ENCODE results near the gene XAB2. TPM values are rescaled to one million over a fixed set of nuclear protein-coding genes. Genes with fewer than 3 reads are reported as not detected.

Gene XAB2
- total and polyA plus RNA-seq, 2 experiments from 2014 or later, result 12.2 to 33.0 TPM

DNA sequence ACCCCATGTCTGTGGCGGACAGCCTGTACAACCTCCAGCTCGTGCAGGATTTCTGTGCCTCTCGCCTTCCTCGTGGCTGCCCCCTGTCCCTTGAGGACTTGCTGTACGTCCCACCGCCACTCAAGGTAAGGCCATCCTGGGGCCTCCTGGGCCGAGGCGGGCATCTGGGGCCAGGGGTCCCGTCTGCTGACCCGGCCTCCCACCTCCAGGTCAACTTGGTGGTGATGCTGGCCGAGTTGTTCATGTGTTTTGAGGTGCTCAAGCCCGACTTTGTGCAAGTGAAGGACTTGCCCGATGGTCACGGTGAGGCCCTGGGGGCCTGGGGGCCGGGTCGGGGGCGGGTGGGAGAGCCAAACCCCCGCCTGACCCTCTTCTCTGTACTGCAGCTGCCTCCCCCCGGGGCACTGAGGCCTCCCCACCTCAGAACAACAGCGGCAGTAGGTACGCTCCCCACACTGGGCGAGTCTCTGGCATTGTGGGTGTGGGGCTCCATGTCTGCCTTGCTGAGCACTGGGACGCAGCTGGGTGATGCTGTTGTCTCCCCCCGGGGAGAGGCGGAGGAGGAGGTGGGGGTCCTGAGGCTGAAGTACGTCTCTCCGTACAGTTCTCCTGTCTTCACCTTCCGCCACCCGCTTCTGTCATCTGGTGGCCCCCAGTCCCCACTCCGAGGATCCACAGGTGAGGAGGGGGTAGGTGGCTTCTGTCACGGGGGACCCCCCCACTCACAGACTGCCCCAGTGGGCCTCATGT, 18.7 kb downstream of the XAB2 start:
- Histone ChIP-seq H4K20me1 (ENCODE audit: insufficient read depth) (no peaks in the 10 kb centered on the region), H3K79me2 (ENCODE audit: insufficient read depth) (no peaks in the 10 kb centered on the region), H3F3A (ENCODE audit: insufficient read depth) (no peaks in the 10 kb centered on the region), H3K4me3 (no peak overlapping the region), H2AFZ (no peak overlapping the region), H3K9ac (no peak overlapping the region), H3K4me2 (ENCODE audit: unreplicated experiment) (no peak overlapping the region), H3K9me3 (ENCODE audit: low read depth) (no peaks in the 10 kb centered on the region), H3K9me2 (ENCODE audit: insufficient read depth) (no peaks in the 10 kb centered on the region), H3K27ac (no peak overlapping the region), H3K4me1 (ENCODE audit: insufficient read depth) (no peaks in the 10 kb centered on the region), H3K36me3 (ENCODE audit: low read depth) (no peaks in the 10 kb centered on the region), H3K27me3 (replicated peaks; ENCODE audit: insufficient read depth) (no peaks in the 10 kb centered on the region)
- WGBS, 2 experiments (ENCODE audit: low coverage in 1 of 2, low lambda C conversion rate in 2 of 2, missing lambda C conversion rate in 2 of 2), result 53 to 66% methylated on average over 25 to 30 of the region's 31 CpGs
- DNase-seq, result no peak
- in situ Hi-C loops (cut with MboI), result no loop called here
- TF ChIP-seq EZH2 (IDR thresholded peaks at IDR 0.05; ENCODE audit: insufficient read depth, poor library complexity, severe bottlenecking), result no peak
- TF ChIP-seq EZH2phosphoT487 (IDR thresholded peaks at IDR 0.05; ENCODE audit: insufficient read depth, low read depth), result no peak

DNA sequence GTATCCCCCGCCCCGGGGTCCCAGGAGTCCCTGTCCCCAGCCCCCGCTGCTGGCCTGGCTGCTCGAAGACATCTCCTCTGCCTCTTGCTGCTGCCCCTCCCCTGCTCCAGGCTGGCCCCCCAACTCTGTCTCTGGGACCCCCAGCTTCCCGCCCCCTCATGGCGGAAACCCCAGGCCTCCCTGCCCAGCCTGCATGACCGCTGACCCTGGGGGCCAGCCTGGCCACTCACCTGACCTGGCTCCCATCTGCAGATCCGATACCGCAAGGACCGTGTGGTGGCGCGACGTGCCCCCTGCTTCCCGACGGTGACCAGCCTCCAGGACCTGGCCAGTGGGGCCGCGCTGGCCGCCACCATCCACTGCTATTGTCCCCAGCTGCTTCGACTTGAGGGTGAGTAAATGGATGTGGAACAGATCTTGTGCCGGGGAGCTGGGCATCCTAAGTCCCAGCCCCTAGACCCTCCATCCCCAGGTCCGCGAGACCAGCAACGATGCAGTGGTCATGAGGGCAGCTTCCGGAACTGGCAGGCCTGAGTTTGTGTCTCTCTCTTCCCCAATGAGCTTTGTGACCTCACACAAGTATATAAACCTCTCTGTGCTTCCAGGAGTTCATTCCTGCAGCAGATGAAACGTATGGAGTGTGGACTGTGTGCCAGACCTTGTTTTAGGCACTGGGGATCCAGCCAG, 21.3 kb downstream of the XAB2 start:
- Histone ChIP-seq H4K20me1 (ENCODE audit: insufficient read depth) (no peaks in the 10 kb centered on the region), H3K4me2 (ENCODE audit: unreplicated experiment) (no peak overlapping the region), H3K4me1 (ENCODE audit: insufficient read depth) (no peaks in the 10 kb centered on the region), H3K9me3 (ENCODE audit: low read depth) (no peaks in the 10 kb centered on the region), H3K36me3 (ENCODE audit: low read depth) (no peaks in the 10 kb centered on the region), H3K4me3 (no peak overlapping the region), H3K9ac (no peak overlapping the region), H3K27ac (no peak overlapping the region), H3K9me2 (ENCODE audit: insufficient read depth) (no peaks in the 10 kb centered on the region), H3F3A (ENCODE audit: insufficient read depth) (no peaks in the 10 kb centered on the region), H3K79me2 (ENCODE audit: insufficient read depth) (no peaks in the 10 kb centered on the region), H2AFZ (no peak overlapping the region), H3K27me3 (replicated peaks; ENCODE audit: insufficient read depth) (no peaks in the 10 kb centered on the region)
- DNase-seq, result no peak
- in situ Hi-C loops (cut with MboI), result no loop called here
- 83 to 86% methylated on average over 20 to 25 of the region's 25 CpGs for WGBS, 2 experiments (ENCODE audit: low coverage in 1 of 2, low lambda C conversion rate in 2 of 2, missing lambda C conversion rate in 2 of 2)
- TF ChIP-seq EZH2phosphoT487 (IDR thresholded peaks at IDR 0.05; ENCODE audit: insufficient read depth, low read depth), result no peak
- no peak for TF ChIP-seq EZH2 (IDR thresholded peaks at IDR 0.05; ENCODE audit: insufficient read depth, poor library complexity, severe bottlenecking)

DNA sequence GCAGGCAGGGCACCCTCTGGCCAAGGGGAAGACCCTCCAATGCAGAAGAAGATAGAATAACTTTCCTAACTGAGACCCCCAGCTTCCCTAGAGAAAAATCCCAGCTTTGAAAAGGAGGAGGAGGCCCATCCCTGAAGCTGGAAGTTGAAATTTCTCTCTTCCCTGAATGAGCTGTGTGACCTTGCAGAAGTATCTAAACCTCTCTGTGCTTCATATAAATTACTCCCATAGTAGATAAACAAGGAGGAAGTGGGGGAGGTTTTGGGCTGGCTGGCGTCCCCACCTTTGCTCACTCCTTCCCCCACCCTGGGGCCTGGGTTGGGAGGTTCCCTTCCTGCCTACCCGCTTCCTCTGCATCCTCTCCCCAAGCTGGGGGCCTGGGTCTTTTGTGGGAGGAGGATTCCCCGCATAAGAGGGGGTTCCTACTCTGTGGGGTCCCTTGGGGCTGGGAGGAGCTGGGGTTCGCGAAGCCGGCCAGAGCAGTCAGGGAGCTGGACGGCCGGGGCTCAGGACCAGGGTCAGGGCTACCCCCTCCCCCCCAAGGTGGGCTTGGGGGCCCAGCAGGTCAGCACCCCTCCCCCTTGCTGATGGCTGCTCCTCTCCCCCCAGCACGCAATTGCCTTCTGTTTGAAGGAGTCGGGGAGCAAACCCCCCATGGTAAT, 22.0 kb downstream of the XAB2 start:
- H3K9me3 ChIP-seq (ENCODE audit: low read depth), result no peaks in the 10 kb centered on the region
- H3K4me3 ChIP-seq, result no peak overlapping the region
- H3K9ac ChIP-seq, result no peak overlapping the region
- WGBS, 2 experiments (ENCODE audit: low coverage in 1 of 2, low lambda C conversion rate in 2 of 2, missing lambda C conversion rate in 2 of 2), result 82 to 85% methylated on average over 3 to 10 of the region's 10 CpGs
- no peaks in the 10 kb centered on the region for H3F3A ChIP-seq (ENCODE audit: insufficient read depth)
- H3K27ac ChIP-seq, result no peak overlapping the region
- no peaks in the 10 kb centered on the region for H3K27me3 ChIP-seq (replicated peaks; ENCODE audit: insufficient read depth)
- in situ Hi-C loops (cut with MboI), result no loop called here
- H3K36me3 ChIP-seq (ENCODE audit: low read depth), result no peaks in the 10 kb centered on the region
- no peaks in the 10 kb centered on the region for H3K79me2 ChIP-seq (ENCODE audit: insufficient read depth)
- TF ChIP-seq EZH2phosphoT487 (IDR thresholded peaks at IDR 0.05; ENCODE audit: insufficient read depth, low read depth) (no peak), EZH2 (IDR thresholded peaks at IDR 0.05; ENCODE audit: insufficient read depth, poor library complexity, severe bottlenecking) (no peak)
- H2AFZ ChIP-seq, result no peak overlapping the region
- H4K20me1 ChIP-seq (ENCODE audit: insufficient read depth), result no peaks in the 10 kb centered on the region
- no peak overlapping the region for H3K4me2 ChIP-seq (ENCODE audit: unreplicated experiment)
- no peak for DNase-seq
- no peaks in the 10 kb centered on the region for H3K4me1 ChIP-seq (ENCODE audit: insufficient read depth)
- no peaks in the 10 kb centered on the region for H3K9me2 ChIP-seq (ENCODE audit: insufficient read depth)

DNA sequence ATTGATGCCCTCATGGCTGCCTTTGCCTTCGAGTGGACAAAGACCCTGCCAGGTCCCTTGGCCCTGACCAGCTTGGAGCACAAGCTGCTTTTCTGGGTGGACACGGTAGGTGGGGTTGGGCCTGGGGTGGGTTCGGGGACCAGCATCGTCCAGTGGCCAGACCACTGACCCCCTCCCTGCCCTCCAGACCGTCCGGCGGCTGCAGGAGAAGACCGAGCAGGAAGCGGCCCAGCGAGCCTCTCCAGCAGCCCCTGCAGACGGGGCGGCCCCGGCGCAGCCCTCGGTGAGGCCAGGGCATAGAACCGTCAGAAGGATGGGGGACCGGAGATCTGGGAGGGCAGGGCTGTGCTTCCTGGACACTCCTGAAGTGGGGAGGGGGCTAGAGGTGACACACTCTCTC, 23.1 kb downstream of the XAB2 start:
- Histone ChIP-seq H3K4me1 (ENCODE audit: insufficient read depth) (no peaks in the 10 kb centered on the region), H3K79me2 (ENCODE audit: insufficient read depth) (no peaks in the 10 kb centered on the region), H2AFZ (no peak overlapping the region), H3K27me3 (replicated peaks; ENCODE audit: insufficient read depth) (no peaks in the 10 kb centered on the region), H3F3A (ENCODE audit: insufficient read depth) (no peaks in the 10 kb centered on the region), H3K4me3 (no peak overlapping the region), H3K9ac (no peak overlapping the region), H3K4me2 (ENCODE audit: unreplicated experiment) (no peak overlapping the region), H4K20me1 (ENCODE audit: insufficient read depth) (no peaks in the 10 kb centered on the region), H3K36me3 (ENCODE audit: low read depth) (no peaks in the 10 kb centered on the region), H3K9me2 (ENCODE audit: insufficient read depth) (no peaks in the 10 kb centered on the region), H3K9me3 (ENCODE audit: low read depth) (no peaks in the 10 kb centered on the region), H3K27ac (no peak overlapping the region)
- DNase-seq, result no peak
- in situ Hi-C loops (cut with MboI), result no loop called here
- 75% methylated on average over 10 to 16 of the region's 17 CpGs for WGBS, 2 experiments (ENCODE audit: low coverage in 1 of 2, low lambda C conversion rate in 2 of 2, missing lambda C conversion rate in 2 of 2)
- no peak for TF ChIP-seq EZH2 (IDR thresholded peaks at IDR 0.05; ENCODE audit: insufficient read depth, poor library complexity, severe bottlenecking)
- no peak for TF ChIP-seq EZH2phosphoT487 (IDR thresholded peaks at IDR 0.05; ENCODE audit: insufficient read depth, low read depth)
